Liver (tissue), 9 donors: Measurements from ENCODE around the gene PAK1. TPM values are rescaled to one million over a fixed set of nuclear protein-coding genes. Genes with fewer than 3 reads are reported as not detected.
A peak's percentile ranks its signal among the peaks of the same experiment; 100 is the strongest.

Experiments
- DNase-seq: peaks from one replicate; pipeline ENCODE4 v3.0.0-alpha.2; 2017; ENCODE audit warnings: low spot score
- H3K27ac ChIP-seq, 2 donors: one replicate each; pipeline ENCODE4 v1.7.0; 2013; ENCODE audit warnings: inconsistent platforms in 2 of 2, low read length in 2 of 2, control low read depth in 1 of 2, low read depth in 1 of 2, mild to moderate bottlenecking in 1 of 2
- H3K27me3 ChIP-seq, 4 donors: one replicate each; pipeline versions ENCODE4 v1.6.1 to v1.7.0; 2013; ENCODE audit warnings: low read length in 3 of 4, inconsistent platforms in 1 of 4, mild to moderate bottlenecking in 1 of 4, moderate library complexity in 1 of 4; ENCODE audit not compliant: control insufficient read depth in 4 of 4, insufficient read depth in 4 of 4
- H3K36me3 ChIP-seq, 4 donors: one replicate each; pipeline versions ENCODE4 v1.6.1 to v1.7.0; 2013; ENCODE audit warnings: low read length in 3 of 4, mild to moderate bottlenecking in 3 of 4, low read depth in 1 of 4, moderate library complexity in 1 of 4; ENCODE audit not compliant: control insufficient read depth in 4 of 4, insufficient read depth in 3 of 4
- H3K4me1 ChIP-seq, 4 donors: one replicate each; pipeline versions ENCODE4 v1.6.1 to v1.7.0; 2013; ENCODE audit warnings: low read length in 3 of 4, mild to moderate bottlenecking in 3 of 4, moderate library complexity in 1 of 4; ENCODE audit not compliant: control insufficient read depth in 4 of 4, insufficient read depth in 4 of 4
- H3K4me3 ChIP-seq, 3 donors: one replicate each; pipeline versions ENCODE4 v1.6.1 to v1.7.0; 2013; ENCODE audit warnings: low read length in 3 of 3, control low read depth in 1 of 3, low read depth in 1 of 3, mild to moderate bottlenecking in 1 of 3
- H3K9ac ChIP-seq, 2 donors: one replicate each; pipeline ENCODE4 v1.7.0; 2013; ENCODE audit warnings: low read length in 2 of 2, mild to moderate bottlenecking in 2 of 2, moderate library complexity in 2 of 2, control low read depth in 1 of 2, low read depth in 1 of 2
- H3K9me3 ChIP-seq, 4 donors: one replicate each; pipeline versions ENCODE4 v1.6.1 to v1.7.0; 2013; ENCODE audit warnings: low read length in 3 of 4; ENCODE audit not compliant: control insufficient read depth in 4 of 4
- EGR1 ChIP-seq, 2 donors: IDR thresholded peaks; 2 replicates each; pipeline ENCODE4 v1.6.1; 2016 to 2018; ENCODE audit warnings: antibody characterized with exemption in 2 of 2, low read depth in 2 of 2
- FOXA1 ChIP-seq: IDR thresholded peaks from 2 replicates; pipeline ENCODE4 v1.6.1; 2016; ENCODE audit warnings: antibody characterized with exemption
- FOXA2 ChIP-seq: IDR thresholded peaks from 2 replicates; pipeline ENCODE4 v1.6.1; 2016; ENCODE audit warnings: antibody characterized with exemption
- GABPA ChIP-seq, 2 donors: IDR thresholded peaks in 1 of 2; conservative IDR thresholded peaks in 1 of 2; 2 replicates each; pipeline ENCODE4 v1.6.1; 2016; ENCODE audit warnings: antibody characterized with exemption in 2 of 2, mild to moderate bottlenecking in 1 of 2, moderate library complexity in 1 of 2
- HNF4A ChIP-seq, 2 donors: conservative IDR thresholded peaks; 2 replicates each; pipeline ENCODE4 v1.6.1; 2016; ENCODE audit warnings: antibody characterized with exemption in 2 of 2, mild to moderate bottlenecking in 2 of 2
- HNF4G ChIP-seq: IDR thresholded peaks from 2 replicates; pipeline ENCODE4 v1.6.1; 2016; ENCODE audit warnings: antibody characterized with exemption
- JUND ChIP-seq, 2 donors: IDR thresholded peaks; 2 replicates each; pipeline ENCODE4 v1.6.1; 2016; ENCODE audit warnings: antibody characterized with exemption in 2 of 2
- NR2F2 ChIP-seq: IDR thresholded peaks from 2 replicates; pipeline ENCODE4 v1.6.1; 2016; ENCODE audit warnings: antibody characterized with exemption
- RAD21 ChIP-seq, 2 donors: IDR thresholded peaks; 2 replicates each; pipeline ENCODE4 v1.6.1; 2016; ENCODE audit warnings: antibody characterized with exemption in 2 of 2, mild to moderate bottlenecking in 2 of 2
- RXRA ChIP-seq, 2 donors: IDR thresholded peaks; 2 replicates each; pipeline ENCODE4 v1.6.1; 2017 to 2018; ENCODE audit warnings: antibody characterized with exemption in 2 of 2, mild to moderate bottlenecking in 1 of 2
- SP1 ChIP-seq: IDR thresholded peaks from 2 replicates; pipeline ENCODE4 v1.6.1; 2018; ENCODE audit warnings: antibody characterized with exemption, mild to moderate bottlenecking
- TAF1 ChIP-seq: conservative IDR thresholded peaks from 2 replicates; pipeline ENCODE4 v1.6.1; 2016; ENCODE audit warnings: antibody characterized with exemption, mild to moderate bottlenecking
- YY1 ChIP-seq: IDR thresholded peaks from 2 replicates; pipeline ENCODE4 v1.6.1; 2016; ENCODE audit warnings: antibody characterized with exemption, mild to moderate bottlenecking
- WGBS: extraction: QIAGEN DNeasy Blood & Tissue Kit; methylation state at CpG from one replicate; pipeline ENCODE4 v1.1.7; 2013; 5-methylcytosine and 5-hydroxymethylcytosine counted together
- polyA plus RNA-seq, 2 donors: library from polyadenylated mRNA; stranded (reverse) in 1 of 2; unstranded in 1 of 2; fragments of 200-250 nt in 1 of 2; fragments of >200 nt in 1 of 2; fragmentation: Nextera tagmentation in 1 of 2; extraction: Ambion mirVana in 1 of 2; gene quantifications; one replicate each; pipeline versions ENCODE4 v1.2.1 to v1.2.3, GENCODE V29; 2013 to 2015
- total RNA-seq, 2 donors: library from RNA; depleted of rRNA; stranded (reverse); fragments of >200 nt; gene quantifications; one replicate each; pipeline ENCODE4 v1.2.3, GENCODE V29; 2014
- TF ChIP-seq, protein P1 (sequence below): IDR thresholded peaks from 2 replicates; pipeline ENCODE4 v1.6.1; 2016; ENCODE audit warnings: antibody characterized with exemption, mild to moderate bottlenecking
- TF ChIP-seq, protein P2 (sequence below): IDR thresholded peaks from 2 replicates; pipeline ENCODE4 v1.6.1; 2016; ENCODE audit warnings: antibody characterized with exemption
- TF ChIP-seq, protein P3 (sequence below): IDR thresholded peaks from 2 replicates; pipeline ENCODE4 v1.6.1; 2016; ENCODE audit warnings: antibody characterized with exemption
- TF ChIP-seq, protein P4 (sequence below): IDR thresholded peaks from 2 replicates; pipeline ENCODE4 v1.6.1; 2016; ENCODE audit warnings: antibody characterized with exemption
- TF ChIP-seq, protein P5 (sequence below): fragments of 150-350 bp; IDR thresholded peaks from 2 replicates; pipeline ENCODE4 v1.5.1; 2017; ENCODE audit warnings: improper control_type of control experiment, low read depth, low read length; ENCODE audit not compliant: missing input control
- donor health status: healthy.
- donor health status: healthy.
- donor health status: healthy.
- donor health status: healthy.
- donor health status: healthy.

PAK1 gene
- total and polyA plus RNA-seq, 4 donors, result 3.6 to 24.9 (median 7.4) TPM

DNA sequence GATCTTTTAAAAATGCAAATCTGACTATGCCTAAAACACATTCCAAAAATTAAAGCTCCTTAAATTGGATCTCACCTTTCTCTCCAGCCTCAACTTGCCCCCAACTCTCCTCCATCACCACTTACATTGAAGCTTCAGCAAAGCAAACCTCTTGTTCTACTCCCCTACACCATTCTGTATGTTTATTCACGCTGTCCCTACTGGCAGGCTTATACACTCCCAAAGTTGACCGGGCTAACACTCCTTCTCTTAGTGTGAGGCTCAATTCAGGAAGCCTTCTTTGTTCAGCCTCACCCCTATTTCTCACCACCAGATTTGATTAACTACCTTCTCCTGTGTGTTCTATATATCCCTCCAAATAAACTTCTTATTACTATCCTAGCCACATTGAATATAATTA lies 170.6 kb downstream of the PAK1 start (continued):
- TF ChIP-seq, protein P1, sequence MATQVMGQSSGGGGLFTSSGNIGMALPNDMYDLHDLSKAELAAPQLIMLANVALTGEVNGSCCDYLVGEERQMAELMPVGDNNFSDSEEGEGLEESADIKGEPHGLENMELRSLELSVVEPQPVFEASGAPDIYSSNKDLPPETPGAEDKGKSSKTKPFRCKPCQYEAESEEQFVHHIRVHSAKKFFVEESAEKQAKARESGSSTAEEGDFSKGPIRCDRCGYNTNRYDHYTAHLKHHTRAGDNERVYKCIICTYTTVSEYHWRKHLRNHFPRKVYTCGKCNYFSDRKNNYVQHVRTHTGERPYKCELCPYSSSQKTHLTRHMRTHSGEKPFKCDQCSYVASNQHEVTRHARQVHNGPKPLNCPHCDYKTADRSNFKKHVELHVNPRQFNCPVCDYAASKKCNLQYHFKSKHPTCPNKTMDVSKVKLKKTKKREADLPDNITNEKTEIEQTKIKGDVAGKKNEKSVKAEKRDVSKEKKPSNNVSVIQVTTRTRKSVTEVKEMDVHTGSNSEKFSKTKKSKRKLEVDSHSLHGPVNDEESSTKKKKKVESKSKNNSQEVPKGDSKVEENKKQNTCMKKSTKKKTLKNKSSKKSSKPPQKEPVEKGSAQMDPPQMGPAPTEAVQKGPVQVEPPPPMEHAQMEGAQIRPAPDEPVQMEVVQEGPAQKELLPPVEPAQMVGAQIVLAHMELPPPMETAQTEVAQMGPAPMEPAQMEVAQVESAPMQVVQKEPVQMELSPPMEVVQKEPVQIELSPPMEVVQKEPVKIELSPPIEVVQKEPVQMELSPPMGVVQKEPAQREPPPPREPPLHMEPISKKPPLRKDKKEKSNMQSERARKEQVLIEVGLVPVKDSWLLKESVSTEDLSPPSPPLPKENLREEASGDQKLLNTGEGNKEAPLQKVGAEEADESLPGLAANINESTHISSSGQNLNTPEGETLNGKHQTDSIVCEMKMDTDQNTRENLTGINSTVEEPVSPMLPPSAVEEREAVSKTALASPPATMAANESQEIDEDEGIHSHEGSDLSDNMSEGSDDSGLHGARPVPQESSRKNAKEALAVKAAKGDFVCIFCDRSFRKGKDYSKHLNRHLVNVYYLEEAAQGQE, result no peak
- no peak for TF ChIP-seq JUND (IDR thresholded peaks at IDR 0.05)
- no peak for TF ChIP-seq TAF1
- no peak for TF ChIP-seq FOXA2
- TF ChIP-seq FOXA1, result no peak
- no peak for TF ChIP-seq RAD21 (IDR thresholded peaks at IDR 0.05)
- TF ChIP-seq GABPA (IDR thresholded peaks at IDR 0.05 in 1 of 2, conservative IDR thresholded peaks at IDR 0.05 in 1 of 2), result no peak

DNA sequence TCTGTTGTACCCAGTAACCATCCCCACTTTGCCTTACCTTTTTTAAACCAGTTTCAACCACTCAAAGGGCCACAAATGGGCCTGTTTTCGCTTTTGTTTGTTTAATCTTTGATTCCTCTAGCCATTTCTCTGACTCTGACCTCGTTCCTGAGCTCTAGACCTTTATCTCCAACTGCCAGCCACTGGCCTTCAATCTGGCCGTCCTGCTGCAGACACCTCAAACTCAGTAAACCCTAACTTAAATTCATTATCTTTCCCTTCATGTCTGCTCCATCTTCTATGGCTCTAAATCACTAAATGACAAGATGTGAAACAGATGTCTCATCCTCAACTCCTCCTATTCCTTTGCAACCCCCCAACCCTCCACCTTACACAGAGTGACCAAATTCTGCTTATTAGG lies 171.1 kb downstream of the PAK1 start:
- DNase-seq, result no peak

DNA sequence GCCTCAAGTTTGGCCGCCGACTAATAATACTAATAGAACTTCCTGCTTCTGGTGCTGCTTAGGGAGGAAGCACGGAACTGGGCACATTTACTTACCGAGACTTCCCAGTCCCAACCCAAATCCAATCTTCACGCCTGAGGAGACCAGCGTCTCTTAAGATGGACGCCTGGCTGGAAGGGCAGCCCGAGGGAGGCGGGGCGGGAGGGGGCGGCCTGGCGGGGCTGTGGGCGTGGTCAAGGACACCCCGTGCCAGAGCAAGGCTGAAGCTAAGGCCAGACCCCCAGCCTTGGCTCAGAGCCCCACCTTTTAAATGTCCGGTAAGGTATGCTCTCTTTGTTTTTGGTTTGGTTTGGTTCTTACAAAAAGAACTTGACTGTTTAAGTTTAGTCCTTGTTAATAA lies 172.4 kb downstream of the PAK1 start, which contains the start of gene GDPD4:
Gene GDPD4, minus strand, starts transcription at position 177 of the 400 bp plus-strand sequence. CDS start 16,549 bp downstream, outside the sequence.
- H3K9ac ChIP-seq, result no peak within 1 kb of the TSS
- no peak within 1 kb of the TSS for H3K27ac ChIP-seq
- 92% methylated on average over 15 of the region's 15 CpGs for whole genome bisulfite sequencing
- no peak for DNase-seq
- no peaks in the 10 kb centered on the region for H3K9me3 ChIP-seq
- no peaks in the 10 kb centered on the region for H3K36me3 ChIP-seq
- TF ChIP-seq FOXA2 (no peak), YY1 (no peak), RXRA (IDR thresholded peaks at IDR 0.05) (no peak), SP1 (no peak), GABPA (IDR thresholded peaks at IDR 0.05 in 1 of 2, conservative IDR thresholded peaks at IDR 0.05 in 1 of 2) (no peak), EGR1 (IDR thresholded peaks at IDR 0.05; ENCODE audit: low read depth in 2 of 2) (no peak), FOXA1 (no peak), JUND (IDR thresholded peaks at IDR 0.05) (no peak), RAD21 (IDR thresholded peaks at IDR 0.05) (no peak), NR2F2 (no peak), HNF4G (no peak), TAF1 (no peak), HNF4A (conservative IDR thresholded peaks at IDR 0.05) (no peak)
- TF ChIP-seq, protein P2, sequence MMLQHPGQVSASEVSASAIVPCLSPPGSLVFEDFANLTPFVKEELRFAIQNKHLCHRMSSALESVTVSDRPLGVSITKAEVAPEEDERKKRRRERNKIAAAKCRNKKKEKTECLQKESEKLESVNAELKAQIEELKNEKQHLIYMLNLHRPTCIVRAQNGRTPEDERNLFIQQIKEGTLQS, result no peak
- TF ChIP-seq, protein P1, result no peak
- TF ChIP-seq, protein P3, sequence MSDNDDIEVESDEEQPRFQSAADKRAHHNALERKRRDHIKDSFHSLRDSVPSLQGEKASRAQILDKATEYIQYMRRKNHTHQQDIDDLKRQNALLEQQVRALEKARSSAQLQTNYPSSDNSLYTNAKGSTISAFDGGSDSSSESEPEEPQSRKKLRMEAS, result no peak
- TF ChIP-seq, protein P4, sequence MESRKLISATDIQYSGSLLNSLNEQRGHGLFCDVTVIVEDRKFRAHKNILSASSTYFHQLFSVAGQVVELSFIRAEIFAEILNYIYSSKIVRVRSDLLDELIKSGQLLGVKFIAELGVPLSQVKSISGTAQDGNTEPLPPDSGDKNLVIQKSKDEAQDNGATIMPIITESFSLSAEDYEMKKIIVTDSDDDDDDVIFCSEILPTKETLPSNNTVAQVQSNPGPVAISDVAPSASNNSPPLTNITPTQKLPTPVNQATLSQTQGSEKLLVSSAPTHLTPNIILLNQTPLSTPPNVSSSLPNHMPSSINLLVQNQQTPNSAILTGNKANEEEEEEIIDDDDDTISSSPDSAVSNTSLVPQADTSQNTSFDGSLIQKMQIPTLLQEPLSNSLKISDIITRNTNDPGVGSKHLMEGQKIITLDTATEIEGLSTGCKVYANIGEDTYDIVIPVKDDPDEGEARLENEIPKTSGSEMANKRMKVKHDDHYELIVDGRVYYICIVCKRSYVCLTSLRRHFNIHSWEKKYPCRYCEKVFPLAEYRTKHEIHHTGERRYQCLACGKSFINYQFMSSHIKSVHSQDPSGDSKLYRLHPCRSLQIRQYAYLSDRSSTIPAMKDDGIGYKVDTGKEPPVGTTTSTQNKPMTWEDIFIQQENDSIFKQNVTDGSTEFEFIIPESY, result no peak
- TF ChIP-seq, protein P5, sequence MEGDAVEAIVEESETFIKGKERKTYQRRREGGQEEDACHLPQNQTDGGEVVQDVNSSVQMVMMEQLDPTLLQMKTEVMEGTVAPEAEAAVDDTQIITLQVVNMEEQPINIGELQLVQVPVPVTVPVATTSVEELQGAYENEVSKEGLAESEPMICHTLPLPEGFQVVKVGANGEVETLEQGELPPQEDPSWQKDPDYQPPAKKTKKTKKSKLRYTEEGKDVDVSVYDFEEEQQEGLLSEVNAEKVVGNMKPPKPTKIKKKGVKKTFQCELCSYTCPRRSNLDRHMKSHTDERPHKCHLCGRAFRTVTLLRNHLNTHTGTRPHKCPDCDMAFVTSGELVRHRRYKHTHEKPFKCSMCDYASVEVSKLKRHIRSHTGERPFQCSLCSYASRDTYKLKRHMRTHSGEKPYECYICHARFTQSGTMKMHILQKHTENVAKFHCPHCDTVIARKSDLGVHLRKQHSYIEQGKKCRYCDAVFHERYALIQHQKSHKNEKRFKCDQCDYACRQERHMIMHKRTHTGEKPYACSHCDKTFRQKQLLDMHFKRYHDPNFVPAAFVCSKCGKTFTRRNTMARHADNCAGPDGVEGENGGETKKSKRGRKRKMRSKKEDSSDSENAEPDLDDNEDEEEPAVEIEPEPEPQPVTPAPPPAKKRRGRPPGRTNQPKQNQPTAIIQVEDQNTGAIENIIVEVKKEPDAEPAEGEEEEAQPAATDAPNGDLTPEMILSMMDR, result no peak
- no peaks in the 10 kb centered on the region for H3K27me3 ChIP-seq
- H3K4me3 ChIP-seq, result no peak within 1 kb of the TSS
- no peaks in the 10 kb centered on the region for H3K4me1 ChIP-seq

More for the DNA sequence above, 171.1 kb downstream of the PAK1 start:
- H3K27me3 ChIP-seq, result no peaks in the 10 kb centered on the region
- no peaks in the 10 kb centered on the region for H3K9me3 ChIP-seq
- WGBS, result 43% methylated on average over 3 of the region's 3 CpGs
- H3K27ac ChIP-seq, result no peak overlapping the region
- no peak overlapping the region for H3K9ac ChIP-seq
- H3K4me1 ChIP-seq, result no peaks in the 10 kb centered on the region
- no peak overlapping the region for H3K4me3 ChIP-seq
- H3K36me3 ChIP-seq, result no peaks in the 10 kb centered on the region
- peak in 1 of 2 donors; percentile 36 for TF ChIP-seq RAD21 (IDR thresholded peaks at IDR 0.05)
- TF ChIP-seq GABPA (IDR thresholded peaks at IDR 0.05 in 1 of 2, conservative IDR thresholded peaks at IDR 0.05 in 1 of 2), result no peak
- TF ChIP-seq SP1, result peak; percentile 34
- no peak for TF ChIP-seq TAF1
- TF ChIP-seq JUND (IDR thresholded peaks at IDR 0.05), result no peak
- TF ChIP-seq RXRA (IDR thresholded peaks at IDR 0.05), result peak in 1 of 2 donors; percentile 10
- peak; percentile 44 to 51 for TF ChIP-seq HNF4A (conservative IDR thresholded peaks at IDR 0.05)
